ENCODE data around the gene TCEAL1. TPM values are rescaled to one million over a fixed set of nuclear protein-coding genes. Genes with fewer than 3 reads are reported as not detected.
"Not testable (repeated sequence)": the region's sequence is repeated elsewhere in the genome, so short reads cannot be mapped to it uniquely, and the experiment has no call there.

TCEAL1 gene
- total and polyA plus RNA-seq, 3 experiments from 2014 or later, result 7.9 to 19.7 (median 10.3) TPM

- DNase-seq, result no peak
- no peaks in the 10 kb centered on the region for H3K9me3 ChIP-seq (ENCODE audit: low read length)
- no peak overlapping the region for H3K4me3 Mint-ChIP-seq
- H3K9me3 Mint-ChIP-seq, result peaks cover 0 to 3% (median 0%) of the 10 kb centered on the region in 5 donors
- H3K27ac Mint-ChIP-seq, result no peak overlapping the region
- no peak overlapping the region for H3K27ac ChIP-seq (ENCODE audit: low read depth, low read length)
- peaks cover 23 to 27% of the 10 kb centered on the region in 2 donors for H3K27me3 Mint-ChIP-seq
- ChIA-PET POLR2A (no interaction called here), CTCF (no interaction called here)
- H3K4me1 Mint-ChIP-seq, result peaks cover 0 to 3% (median 0%) of the 10 kb centered on the region in 3 donors
- peaks cover 0 to 1% (median 0%) of the 10 kb centered on the region in 3 donors for H3K36me3 Mint-ChIP-seq
- no peaks in the 10 kb centered on the region for H3K36me3 ChIP-seq (ENCODE audit: insufficient read depth, low read length)
- no peaks in the 10 kb centered on the region for H3K27me3 ChIP-seq (ENCODE audit: insufficient read depth, low read length, poor library complexity, severe bottlenecking)
- H3K4me3 ChIP-seq (ENCODE audit: low read length), result no peak overlapping the region
- no peaks in the 10 kb centered on the region for H3K4me1 ChIP-seq (ENCODE audit: insufficient read depth, low read length)
Measured at GRCh38 chrX:103658681-103659433, 30.1 kb downstream of the TCEAL1 start.

GRCh38 chrX:103659460-103659859 is 30.7 kb downstream of the TCEAL1 start:
- CTCF ChIA-PET; H3K4me3 Mint-ChIP-seq; H3K4me1 ChIP-seq (ENCODE audit: insufficient read depth, low read length); H3K4me3 ChIP-seq (ENCODE audit: low read length); H3K4me1 Mint-ChIP-seq; DNase-seq; H3K36me3 ChIP-seq (ENCODE audit: insufficient read depth, low read length); H3K9me3 ChIP-seq (ENCODE audit: low read length); H3K27me3 ChIP-seq (ENCODE audit: insufficient read depth, low read length, poor library complexity, severe bottlenecking); H3K27ac ChIP-seq (ENCODE audit: low read depth, low read length); H3K36me3 Mint-ChIP-seq; POLR2A ChIA-PET; H3K9me3 Mint-ChIP-seq: not testable (repeated sequence)
- peak overlapping the region in 1 of 8 donors; percentile 48 for H3K27ac Mint-ChIP-seq
- peaks cover 23 to 31% of the 10 kb centered on the region in 2 donors for H3K27me3 Mint-ChIP-seq

GRCh38 chrX:103663981-103664762 is 35.4 kb downstream of the TCEAL1 start:
- H3K4me1 ChIP-seq (ENCODE audit: insufficient read depth, low read length), result no peaks in the 10 kb centered on the region

GRCh38 chrX:103666202-103667107 is 37.7 kb downstream of the TCEAL1 start:
- no peak overlapping the region for H3K27ac ChIP-seq (ENCODE audit: low read depth, low read length)
- Mint-ChIP-seq H3K9me3 (no peaks in the 10 kb centered on the region), H3K36me3 (no peaks in the 10 kb centered on the region), H3K27ac (no peak overlapping the region), H3K27me3 (peaks cover 11 to 13% of the 10 kb centered on the region in 2 donors), H3K4me1 (peaks cover 0 to 7% (median 2%) of the 10 kb centered on the region in 3 donors), H3K4me3 (no peak overlapping the region)
- no peak for DNase-seq
- ChIA-PET POLR2A (no interaction called here), CTCF (no interaction called here)
- H3K27me3 ChIP-seq (ENCODE audit: insufficient read depth, low read length, poor library complexity, severe bottlenecking), result no peaks in the 10 kb centered on the region
- no peaks in the 10 kb centered on the region for H3K9me3 ChIP-seq (ENCODE audit: low read length)
- H3K4me3 ChIP-seq (ENCODE audit: low read length), result no peak overlapping the region
- H3K4me1 ChIP-seq (ENCODE audit: insufficient read depth, low read length), result no peaks in the 10 kb centered on the region
- H3K36me3 ChIP-seq (ENCODE audit: insufficient read depth, low read length), result no peaks in the 10 kb centered on the region

More at GRCh38 chrX:103663981-103664762, 35.4 kb downstream of the TCEAL1 start:
- Mint-ChIP-seq H3K36me3 (peaks cover 0 to 1% (median 0%) of the 10 kb centered on the region in 3 donors), H3K4me1 (peaks cover 0 to 7% (median 2%) of the 10 kb centered on the region in 3 donors), H3K4me3 (no peak overlapping the region), H3K27ac (no peak overlapping the region), H3K9me3 (no peaks in the 10 kb centered on the region), H3K27me3 (peaks cover 16 to 21% of the 10 kb centered on the region in 2 donors)
- H3K27ac ChIP-seq (ENCODE audit: low read depth, low read length), result no peak overlapping the region
- H3K9me3 ChIP-seq (ENCODE audit: low read length), result no peaks in the 10 kb centered on the region
- H3K36me3 ChIP-seq (ENCODE audit: insufficient read depth, low read length), result no peaks in the 10 kb centered on the region
- no peaks in the 10 kb centered on the region for H3K27me3 ChIP-seq (ENCODE audit: insufficient read depth, low read length, poor library complexity, severe bottlenecking)
- no peak for DNase-seq
- no peak overlapping the region for H3K4me3 ChIP-seq (ENCODE audit: low read length)
- POLR2A ChIA-PET, result interaction anchor here (0.7 kb wide), 1 partner anchor 15 kb away, joined by 3 read pairs; no protein-coding TSS in a partner anchor
- CTCF ChIA-PET, result no interaction called here

GRCh38 chrX:103669745-103670144 is 41.0 kb downstream of the TCEAL1 start:
- Histone ChIP-seq H3K36me3 (ENCODE audit: insufficient read depth, low read length) (peaks cover 3% of the 10 kb centered on the region), H3K9me3 (ENCODE audit: low read length) (no peaks in the 10 kb centered on the region), H3K4me3 (ENCODE audit: low read length) (no peak overlapping the region), H3K27ac (ENCODE audit: low read depth, low read length) (no peak overlapping the region), H3K27me3 (ENCODE audit: insufficient read depth, low read length, poor library complexity, severe bottlenecking) (no peaks in the 10 kb centered on the region), H3K4me1 (ENCODE audit: insufficient read depth, low read length) (no peaks in the 10 kb centered on the region)
- Mint-ChIP-seq H3K4me3 (no peak overlapping the region), H3K9me3 (no peaks in the 10 kb centered on the region), H3K27ac (no peak overlapping the region), H3K4me1 (no peaks in the 10 kb centered on the region), H3K27me3 (peaks cover 0 to 4% of the 10 kb centered on the region in 2 donors), H3K36me3 (peaks cover 0 to 1% (median 0%) of the 10 kb centered on the region in 3 donors)
- CTCF ChIA-PET, result no interaction called here
- POLR2A ChIA-PET, result no interaction called here
- DNase-seq, result no peak

- H3K9me3 Mint-ChIP-seq, result no peaks in the 10 kb centered on the region
- H3K4me1 Mint-ChIP-seq, result peaks cover 0 to 6% (median 4%) of the 10 kb centered on the region in 3 donors
- no peaks in the 10 kb centered on the region for H3K9me3 ChIP-seq (ENCODE audit: low read length)
- no peak overlapping the region for H3K4me3 ChIP-seq (ENCODE audit: low read length)
- peaks cover 10% of the 10 kb centered on the region for H3K36me3 ChIP-seq (ENCODE audit: insufficient read depth, low read length)
- no peak overlapping the region for H3K27ac Mint-ChIP-seq
- DNase-seq, result no peak
- peaks cover 0 to 2% of the 10 kb centered on the region in 2 donors for H3K27me3 Mint-ChIP-seq
- ChIA-PET POLR2A (interaction anchor here (0.5 kb wide), 1 partner anchor 12 kb away, joined by 3 read pairs; no protein-coding TSS in a partner anchor), CTCF (no interaction called here)
- no peak overlapping the region for H3K27ac ChIP-seq (ENCODE audit: low read depth, low read length)
- peaks cover 0 to 44% (median 2%) of the 10 kb centered on the region in 3 donors for H3K36me3 Mint-ChIP-seq
- no peaks in the 10 kb centered on the region for H3K4me1 ChIP-seq (ENCODE audit: insufficient read depth, low read length)
- no peak overlapping the region for H3K4me3 Mint-ChIP-seq
- no peaks in the 10 kb centered on the region for H3K27me3 ChIP-seq (ENCODE audit: insufficient read depth, low read length, poor library complexity, severe bottlenecking)
Measured at GRCh38 chrX:103674531-103675454, 46.0 kb downstream of the TCEAL1 start.

Measured in CD8-positive, alpha-beta memory T cell (primary cell).